Measurements from ENCODE around the gene SPATA31D3.
"Not testable (repeated sequence)": the region's sequence is repeated elsewhere in the genome, so short reads cannot be mapped to it uniquely, and the experiment has no call there.

Gene SPATA31D3

DNA sequence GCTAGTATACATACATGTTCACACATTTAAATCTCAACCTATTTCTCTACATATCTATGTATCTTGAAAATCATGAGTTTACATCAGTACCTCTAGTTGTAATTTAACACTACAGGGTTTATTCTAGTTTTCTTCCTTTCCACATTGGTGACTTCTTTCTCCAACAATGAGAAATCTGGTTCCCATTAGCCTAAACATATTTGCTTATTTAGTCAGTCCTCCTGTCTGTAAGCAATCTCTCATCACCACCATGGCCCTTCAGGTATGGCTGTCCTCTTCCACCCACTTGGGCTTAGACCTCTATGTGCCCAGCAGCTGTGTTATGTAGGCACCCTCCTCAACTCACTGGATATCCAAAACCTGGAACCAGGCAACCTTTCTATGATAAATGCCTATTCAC is 37.3 kb downstream of the SPATA31D3 start:
- no peak for DNase-seq

DNA sequence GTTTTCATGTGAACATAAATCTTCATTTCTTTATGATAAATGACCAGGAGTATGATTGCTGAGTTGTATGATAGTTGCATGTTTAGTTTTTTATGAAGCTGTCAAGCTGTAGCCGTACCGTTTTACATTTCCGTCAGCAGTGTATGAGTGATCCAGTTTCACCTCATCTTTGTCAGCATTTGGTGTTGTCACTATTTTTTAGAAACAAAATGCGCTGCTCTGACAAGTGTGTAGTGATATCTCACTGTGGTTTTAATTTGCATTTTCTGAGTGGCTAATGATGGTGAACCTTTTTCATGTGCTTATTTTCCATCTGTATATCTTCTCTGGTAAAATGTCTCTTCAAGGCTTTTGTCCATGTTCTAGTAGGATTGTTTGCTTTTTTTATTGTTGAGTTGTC is 38.6 kb downstream of the SPATA31D3 start:
- no peak for DNase-seq

DNA sequence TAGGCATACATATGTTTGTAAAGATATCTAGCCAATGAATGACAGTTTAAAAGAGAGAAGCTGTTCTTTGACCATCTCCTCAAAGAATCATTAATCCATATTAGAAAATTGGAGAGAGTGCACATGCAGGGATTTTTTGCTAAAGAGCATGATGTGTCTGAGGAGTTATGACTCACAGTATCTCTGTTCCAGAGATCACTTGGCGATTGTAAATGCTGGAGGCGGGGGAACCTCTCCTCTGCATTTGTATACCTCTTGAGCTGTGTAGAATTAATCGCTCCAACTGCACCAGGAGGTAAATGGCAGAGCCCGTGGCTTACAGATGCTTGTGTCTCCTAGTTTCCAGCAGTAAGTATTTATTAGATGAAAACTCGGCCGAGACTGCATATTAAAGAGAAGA is 41.6 kb downstream of the SPATA31D3 start:
- no peak for DNase-seq

DNA sequence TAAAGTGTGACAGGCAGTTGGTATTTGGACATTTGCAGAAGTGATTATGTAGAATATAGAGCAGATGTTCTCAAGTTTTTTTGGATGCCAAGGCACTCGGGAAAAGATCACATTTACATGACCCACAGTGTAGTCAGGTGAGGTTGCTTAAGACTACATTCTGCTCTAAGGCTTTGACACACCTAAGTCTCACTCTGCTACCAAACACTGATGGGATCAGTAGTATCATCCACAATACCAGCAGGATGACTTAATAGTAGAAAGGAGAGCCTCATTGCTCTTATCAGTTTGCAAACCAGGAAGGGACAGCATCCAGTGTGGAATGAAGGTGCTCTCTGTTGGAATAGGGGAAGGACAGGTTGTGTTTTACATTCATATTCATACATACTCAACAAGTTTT is 42.8 kb downstream of the SPATA31D3 start:
- no peak for DNase-seq

DNA sequence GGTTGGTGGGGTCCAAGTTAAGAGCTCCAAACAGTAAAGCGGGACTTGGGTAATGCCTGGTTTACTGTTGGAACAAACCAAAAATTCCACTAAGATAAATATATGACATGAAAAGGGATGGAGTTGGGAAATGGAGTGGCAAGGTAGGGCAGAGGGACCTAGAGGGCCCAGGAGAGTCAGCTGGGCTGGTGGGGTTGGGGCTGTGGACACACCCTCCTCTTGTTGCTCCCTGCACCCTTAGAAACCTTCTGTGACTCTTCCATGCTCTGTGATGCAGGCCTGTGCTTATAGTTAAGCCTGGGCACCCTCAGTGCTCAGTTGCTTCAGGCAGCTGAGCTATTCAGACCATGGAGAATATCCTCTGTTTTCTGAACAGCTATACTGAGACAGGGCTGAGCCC is 45.2 kb downstream of the SPATA31D3 start, which contains the start of gene SPATA31D1:
TSS of gene SPATA31D1 (plus strand) at position 301 of the 400 bp plus-strand sequence. CDS start at position 348, 47 bp downstream.
- DNase-seq = not testable (repeated sequence)

DNA sequence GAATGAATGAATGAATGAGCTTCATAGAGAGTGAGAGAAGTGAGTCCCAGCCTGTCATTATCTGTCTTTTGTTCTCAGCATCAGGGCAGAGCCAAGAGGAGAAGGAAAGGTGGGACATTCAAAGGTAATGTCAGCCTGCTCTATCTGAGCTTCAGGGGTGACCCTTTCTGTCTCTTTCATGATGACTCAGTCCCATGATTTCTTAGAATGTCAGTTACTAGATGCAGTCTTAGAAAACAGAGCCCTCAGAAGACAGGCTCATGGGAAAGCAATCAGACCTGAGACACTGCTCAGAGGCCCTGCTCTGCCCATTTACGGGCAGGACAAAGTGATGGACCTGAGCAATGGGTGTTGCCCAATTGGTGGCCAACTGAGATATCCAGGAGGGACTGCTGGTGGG is 46.4 kb downstream of the SPATA31D3 start:
- DNase-seq = no peak

DNA sequence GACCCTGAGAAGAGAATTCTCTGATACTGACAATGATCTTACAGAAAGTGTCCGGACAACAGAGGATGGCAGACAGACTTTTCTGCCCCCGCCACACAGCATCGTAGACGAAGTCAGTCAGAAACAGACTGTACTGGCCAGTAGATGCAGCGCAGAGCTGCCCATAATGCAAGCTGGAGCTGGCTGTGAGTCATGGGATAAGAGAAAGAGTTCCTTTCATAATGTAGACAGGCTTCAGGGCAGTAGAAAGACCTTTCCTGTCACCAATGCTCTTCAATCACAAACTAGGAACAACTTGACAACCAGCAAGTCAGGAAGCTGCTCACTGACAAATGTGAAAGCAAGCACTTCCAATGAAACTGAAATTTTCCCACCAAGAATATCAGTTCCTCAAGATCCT is 50.4 kb downstream of the SPATA31D3 start:
- no peak for DNase-seq

Measured in activated T-cell treated with anti-CD3 and anti-CD28 coated beads, Interleukin-2, amount 50 U/mL, for 1 hour (primary cell).